Activated CD4-positive, alpha-beta T cell treated with anti-CD3 and anti-CD28 coated beads for 1 hour (primary cell): ENCODE measurements around the gene ANKRD33B.

ENCODE experiments used
- DNase-seq: peaks from one replicate; pipeline ENCODE4 v3.0.0-alpha.2; 2020

Gene ANKRD33B

GRCh38 chr5:10644192-10644591 lies 80.3 kb downstream of the ANKRD33B start:
- DNase-seq = no peak

- DNase-seq = no peak
These were observed 81.3 kb downstream of the ANKRD33B start for GRCh38 chr5:10645146-10645545.

- no peak for DNase-seq
These were observed 81.8 kb downstream of the ANKRD33B start for GRCh38 chr5:10645671-10646070.

GRCh38 chr5:10647640-10648039 lies 83.8 kb downstream of the ANKRD33B start:
- no peak for DNase-seq

GRCh38 chr5:10648806-10649665 lies 85.2 kb downstream of the ANKRD33B start:
- DNase-seq = no peak

GRCh38 chr5:10649666-10650380 lies 86.0 kb downstream of the ANKRD33B start:
- no peak for DNase-seq

- DNase-seq = no peak
These were observed 88.3 kb downstream of the ANKRD33B start for GRCh38 chr5:10652151-10652550.

GRCh38 chr5:10652606-10653005 lies 88.7 kb downstream of the ANKRD33B start:
- DNase-seq = no peak

GRCh38 chr5:10653043-10653442 lies 89.2 kb downstream of the ANKRD33B start:
- no peak for DNase-seq

GRCh38 chr5:10653751-10654400 lies 90.0 kb downstream of the ANKRD33B start:
- DNase-seq = no peak

GRCh38 chr5:10654566-10654965 lies 90.7 kb downstream of the ANKRD33B start:
- DNase-seq = no peak

GRCh38 chr5:10655161-10655971 lies 91.5 kb downstream of the ANKRD33B start:
- DNase-seq = no peak

- no peak for DNase-seq
These were observed 92.3 kb downstream of the ANKRD33B start for GRCh38 chr5:10655972-10656830.

GRCh38 chr5:10658265-10658664 lies 94.4 kb downstream of the ANKRD33B start:
- DNase-seq = no peak

GRCh38 chr5:10660135-10660534 lies 96.3 kb downstream of the ANKRD33B start:
- no peak for DNase-seq

GRCh38 chr5:10660720-10661387 lies 97.0 kb downstream of the ANKRD33B start:
- DNase-seq = no peak

GRCh38 chr5:10661401-10661800 lies 97.5 kb downstream of the ANKRD33B start:
- DNase-seq = no peak

- DNase-seq = no peak
These were observed 98.2 kb downstream of the ANKRD33B start for GRCh38 chr5:10662083-10662482.

- DNase-seq = no peak
These were observed 99.0 kb downstream of the ANKRD33B start for GRCh38 chr5:10662661-10663488.

- no peak for DNase-seq
These were observed 99.8 kb downstream of the ANKRD33B start for GRCh38 chr5:10663489-10664179.
